ENCODE data around the gene HS6ST2.

- TF ChIP-seq, protein P1, sequence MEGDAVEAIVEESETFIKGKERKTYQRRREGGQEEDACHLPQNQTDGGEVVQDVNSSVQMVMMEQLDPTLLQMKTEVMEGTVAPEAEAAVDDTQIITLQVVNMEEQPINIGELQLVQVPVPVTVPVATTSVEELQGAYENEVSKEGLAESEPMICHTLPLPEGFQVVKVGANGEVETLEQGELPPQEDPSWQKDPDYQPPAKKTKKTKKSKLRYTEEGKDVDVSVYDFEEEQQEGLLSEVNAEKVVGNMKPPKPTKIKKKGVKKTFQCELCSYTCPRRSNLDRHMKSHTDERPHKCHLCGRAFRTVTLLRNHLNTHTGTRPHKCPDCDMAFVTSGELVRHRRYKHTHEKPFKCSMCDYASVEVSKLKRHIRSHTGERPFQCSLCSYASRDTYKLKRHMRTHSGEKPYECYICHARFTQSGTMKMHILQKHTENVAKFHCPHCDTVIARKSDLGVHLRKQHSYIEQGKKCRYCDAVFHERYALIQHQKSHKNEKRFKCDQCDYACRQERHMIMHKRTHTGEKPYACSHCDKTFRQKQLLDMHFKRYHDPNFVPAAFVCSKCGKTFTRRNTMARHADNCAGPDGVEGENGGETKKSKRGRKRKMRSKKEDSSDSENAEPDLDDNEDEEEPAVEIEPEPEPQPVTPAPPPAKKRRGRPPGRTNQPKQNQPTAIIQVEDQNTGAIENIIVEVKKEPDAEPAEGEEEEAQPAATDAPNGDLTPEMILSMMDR (IDR thresholded peaks at IDR 0.05; ENCODE audit: low read depth, low read length, missing input control): no peak
- no peak for TF ChIP-seq REST (IDR thresholded peaks at IDR 0.05)
- TF ChIP-seq, protein P2, sequence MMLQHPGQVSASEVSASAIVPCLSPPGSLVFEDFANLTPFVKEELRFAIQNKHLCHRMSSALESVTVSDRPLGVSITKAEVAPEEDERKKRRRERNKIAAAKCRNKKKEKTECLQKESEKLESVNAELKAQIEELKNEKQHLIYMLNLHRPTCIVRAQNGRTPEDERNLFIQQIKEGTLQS (IDR thresholded peaks at IDR 0.05): no peak
- no peak for TF ChIP-seq TAF1 (conservative IDR thresholded peaks at IDR 0.05)
- TF ChIP-seq YY1 (IDR thresholded peaks at IDR 0.05): no peak
- TF ChIP-seq GABPA (IDR thresholded peaks at IDR 0.05 in 1 of 2, conservative IDR thresholded peaks at IDR 0.05 in 1 of 2): no peak
- no peak for TF ChIP-seq HNF4G (IDR thresholded peaks at IDR 0.05)
- no peak for TF ChIP-seq JUND (IDR thresholded peaks at IDR 0.05)
- TF ChIP-seq RAD21 (IDR thresholded peaks at IDR 0.05): no peak
Observed at GRCh38 chrX:132603700-132604286, 354.6 kb downstream of the HS6ST2 start.
